Neural progenitor cell (in vitro differentiated cells): Measurements from ENCODE around the gene CPEB2. TPM values are rescaled to one million over a fixed set of nuclear protein-coding genes. Genes with fewer than 3 reads are reported as not detected.

Source experiments
- DNase-seq: peaks from one replicate; pipeline ENCODE4 v3.0.0-alpha.2; 2016; ENCODE audit warnings: low spot score
- H2AFZ ChIP-seq: fragments of 200-600 bp; sonication (generic); replicated peaks from 2 replicates; pipeline ENCODE4 v1.6.1; 2016; ENCODE audit warnings: antibody characterized with exemption
- H3F3A ChIP-seq: fragments of 200-600 bp; sonication (generic); 2 replicates; pipeline ENCODE4 v1.6.1; 2016; ENCODE audit warnings: antibody characterized with exemption, low read depth
- H3K27ac ChIP-seq: fragments of 200-600 bp; sonication (generic); 2 replicates; pipeline ENCODE4 v1.5.1; 2016; ENCODE audit warnings: mild to moderate bottlenecking
- H3K27me3 ChIP-seq: fragments of 200-600 bp; sonication (generic); 2 replicates; pipeline ENCODE4 v1.6.1; 2016; ENCODE audit warnings: mild to moderate bottlenecking, moderate library complexity
- H3K36me3 ChIP-seq: fragments of 200-600 bp; sonication (generic); 2 replicates; pipeline ENCODE4 v1.5.1; 2016
- H3K4me1 ChIP-seq: fragments of 200-600 bp; sonication (generic); 2 replicates; pipeline ENCODE4 v1.6.1; 2016; ENCODE audit warnings: mixed run types
- H3K4me2 ChIP-seq: fragments of 200-600 bp; sonication (generic); 2 replicates; pipeline ENCODE4 v1.6.1; 2016
- H3K4me3 ChIP-seq: fragments of 200-600 bp; sonication (generic); 2 replicates; pipeline ENCODE4 v1.5.1; 2016
- H3K79me2 ChIP-seq: fragments of 200-600 bp; sonication (generic); 2 replicates; pipeline ENCODE4 v1.6.1; 2016; ENCODE audit warnings: low read depth
- H3K9ac ChIP-seq: fragments of 200-600 bp; sonication (generic); 2 replicates; pipeline ENCODE4 v1.6.1; 2016
- H3K9me3 ChIP-seq: fragments of 200-600 bp; sonication (generic); 2 replicates; pipeline ENCODE4 v1.5.1; 2016; ENCODE audit warnings: low read depth
- H4K20me1 ChIP-seq: fragments of 200-600 bp; sonication (generic); 2 replicates; pipeline ENCODE4 v1.6.1; 2016; ENCODE audit warnings: low read depth
- H3K27ac Mint-ChIP-seq: 3 replicates; pipeline ENCODE4 v1.8.0; 2021; ENCODE audit warnings: mixed read lengths
- H3K27me3 Mint-ChIP-seq: 2 replicates; pipeline ENCODE4 v1.8.0; 2022; ENCODE audit warnings: low read depth, mild to moderate bottlenecking, inconsistent platforms, moderate library complexity, mixed read lengths; ENCODE audit not compliant: insufficient read depth
- H3K36me3 Mint-ChIP-seq: 3 replicates; pipeline ENCODE4 v1.8.0; 2021; ENCODE audit warnings: mixed read lengths
- H3K4me1 Mint-ChIP-seq: 3 replicates; pipeline ENCODE4 v1.8.0; 2021; ENCODE audit warnings: mixed read lengths
- H3K4me3 Mint-ChIP-seq: 3 replicates; pipeline ENCODE4 v1.8.0; 2021; ENCODE audit warnings: mild to moderate bottlenecking, moderate library complexity, mixed read lengths
- H3K9me3 Mint-ChIP-seq: 3 replicates; pipeline ENCODE4 v1.8.0; 2020; ENCODE audit warnings: mixed read lengths
- CTCF ChIP-seq: fragments of 200-600 bp; sonication (generic); IDR thresholded peaks from 2 replicates; pipeline ENCODE4 v1.5.1; 2017; ENCODE audit warnings: antibody characterized with exemption, mild to moderate bottlenecking
- EZH2 ChIP-seq: fragments of 200-600 bp; sonication (generic); IDR thresholded peaks from 2 replicates; pipeline ENCODE4 v1.6.1; 2017; ENCODE audit warnings: antibody characterized with exemption, mild to moderate bottlenecking, moderate library complexity
- EZH2phosphoT487 ChIP-seq: fragments of 200-600 bp; sonication (generic); IDR thresholded peaks from 2 replicates; pipeline ENCODE4 v1.6.1; 2017; ENCODE audit warnings: antibody characterized with exemption
- total RNA-seq: library from RNA; depleted of rRNA; stranded (reverse); fragments of >200 nt; gene quantifications from 2 replicates; pipeline ENCODE4 v1.2.3, GENCODE V29; 2015; ENCODE audit warnings: low replicate concordance

Gene CPEB2
- total RNA-seq, 1 donor from 2014 or later: 1.9 TPM

- Mint-ChIP-seq H3K36me3 (no peaks in the 10 kb centered on the region), H3K4me1 (peaks cover 9% of the 10 kb centered on the region), H3K9me3 (no peaks in the 10 kb centered on the region), H3K27ac (no peak overlapping the region), H3K4me3 (peak overlapping the region; percentile 75), H3K27me3 (peaks cover 11% of the 10 kb centered on the region)
- TF ChIP-seq EZH2phosphoT487 (no peak), EZH2 (peak; percentile 74), CTCF (no peak)
- Histone ChIP-seq H3K9ac (no peak overlapping the region), H3K4me1 (peaks cover 6% of the 10 kb centered on the region), H3K27ac (no peak overlapping the region), H3K36me3 (no peaks in the 10 kb centered on the region), H4K20me1 (peaks cover 16% of the 10 kb centered on the region), H3F3A (peaks cover 14% of the 10 kb centered on the region), H2AFZ (no peak overlapping the region), H3K79me2 (no peaks in the 10 kb centered on the region), H3K27me3 (peaks cover 35% of the 10 kb centered on the region), H3K4me2 (peak overlapping the region; percentile 89), H3K9me3 (no peaks in the 10 kb centered on the region), H3K4me3 (peak overlapping the region; percentile 74)
- DNase-seq: peak; percentile 73
These were observed 1.8 kb downstream of the CPEB2 start for GRCh38 chr4:15003891-15004738.

GRCh38 chr4:15004739-15005301 lies 2.5 kb downstream of the CPEB2 start:
- no peaks in the 10 kb centered on the region for H3K36me3 Mint-ChIP-seq
- TF ChIP-seq EZH2phosphoT487: peak; percentile 53
- no peak for TF ChIP-seq CTCF
- TF ChIP-seq EZH2: peak; percentile 68
- no peaks in the 10 kb centered on the region for H3K9me3 Mint-ChIP-seq
- Histone ChIP-seq H3K27me3 (peaks cover 35% of the 10 kb centered on the region), H3K36me3 (no peaks in the 10 kb centered on the region), H3K27ac (no peak overlapping the region), H4K20me1 (peaks cover 16% of the 10 kb centered on the region), H3K4me3 (peak overlapping the region; percentile 74), H3K4me2 (peak overlapping the region; percentile 89), H3K9ac (no peak overlapping the region), H3K4me1 (peaks cover 9% of the 10 kb centered on the region), H3K9me3 (no peaks in the 10 kb centered on the region), H3K79me2 (no peaks in the 10 kb centered on the region), H2AFZ (no peak overlapping the region), H3F3A (peaks cover 14% of the 10 kb centered on the region)
- no peak overlapping the region for H3K27ac Mint-ChIP-seq
- H3K27me3 Mint-ChIP-seq: peaks cover 9% of the 10 kb centered on the region
- H3K4me1 Mint-ChIP-seq: peaks cover 9% of the 10 kb centered on the region
- peak; percentile 60 for DNase-seq
- peak overlapping the region; percentile 92 for H3K4me3 Mint-ChIP-seq

- Histone ChIP-seq H3K36me3 (no peaks in the 10 kb centered on the region), H4K20me1 (peaks cover 16% of the 10 kb centered on the region), H2AFZ (no peak overlapping the region), H3K9me3 (no peaks in the 10 kb centered on the region), H3K9ac (no peak overlapping the region), H3F3A (peaks cover 14% of the 10 kb centered on the region), H3K4me1 (peaks cover 16% of the 10 kb centered on the region), H3K27ac (no peak overlapping the region), H3K4me2 (peak overlapping the region; percentile 89), H3K79me2 (no peaks in the 10 kb centered on the region), H3K4me3 (peak overlapping the region; percentile 74), H3K27me3 (peaks cover 35% of the 10 kb centered on the region)
- Mint-ChIP-seq H3K9me3 (no peaks in the 10 kb centered on the region), H3K27me3 (peaks cover 9% of the 10 kb centered on the region), H3K36me3 (no peaks in the 10 kb centered on the region), H3K27ac (no peak overlapping the region), H3K4me3 (peak overlapping the region; percentile 92), H3K4me1 (peaks cover 9% of the 10 kb centered on the region)
- DNase-seq: no peak
- TF ChIP-seq EZH2phosphoT487 (no peak), CTCF (no peak), EZH2 (no peak)
These were observed 3.3 kb downstream of the CPEB2 start for GRCh38 chr4:15005474-15006115.
